Neural progenitor cell (in vitro differentiated cells): ENCODE measurements around the gene CLIP2.

Source experiments
- EZH2phosphoT487 ChIP-seq: fragments of 200-600 bp; sonication (generic); IDR thresholded peaks from 2 replicates; pipeline ENCODE4 v1.6.1; 2017; ENCODE audit warnings: antibody characterized with exemption
- TF ChIP-seq, protein P1 (sequence below): fragments of 200-600 bp; sonication (generic); IDR thresholded peaks from 2 replicates; pipeline ENCODE4 v1.5.1; 2017; ENCODE audit warnings: antibody characterized with exemption, mild to moderate bottlenecking

DNA sequence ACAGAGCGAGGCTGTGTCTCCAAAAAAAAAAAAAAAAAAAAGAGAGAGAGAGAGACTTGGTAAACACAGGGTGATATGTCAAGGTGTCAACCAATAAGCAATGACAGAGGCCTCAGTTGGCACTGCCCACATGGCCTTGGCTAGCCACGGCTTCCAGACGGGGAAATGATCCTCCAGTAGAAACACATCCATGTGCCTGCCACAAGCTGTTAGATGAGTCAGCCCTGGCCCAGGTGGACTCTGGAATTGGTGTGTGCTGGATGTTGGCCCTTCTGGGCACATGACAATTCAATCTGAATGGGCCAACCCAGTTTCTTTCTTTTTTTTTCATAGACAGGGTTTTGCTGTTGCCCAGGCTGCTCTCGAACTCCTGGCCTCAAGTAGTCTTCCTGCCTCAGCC, 48.7 kb upstream of the CLIP2 start:
- TF ChIP-seq, protein P1, sequence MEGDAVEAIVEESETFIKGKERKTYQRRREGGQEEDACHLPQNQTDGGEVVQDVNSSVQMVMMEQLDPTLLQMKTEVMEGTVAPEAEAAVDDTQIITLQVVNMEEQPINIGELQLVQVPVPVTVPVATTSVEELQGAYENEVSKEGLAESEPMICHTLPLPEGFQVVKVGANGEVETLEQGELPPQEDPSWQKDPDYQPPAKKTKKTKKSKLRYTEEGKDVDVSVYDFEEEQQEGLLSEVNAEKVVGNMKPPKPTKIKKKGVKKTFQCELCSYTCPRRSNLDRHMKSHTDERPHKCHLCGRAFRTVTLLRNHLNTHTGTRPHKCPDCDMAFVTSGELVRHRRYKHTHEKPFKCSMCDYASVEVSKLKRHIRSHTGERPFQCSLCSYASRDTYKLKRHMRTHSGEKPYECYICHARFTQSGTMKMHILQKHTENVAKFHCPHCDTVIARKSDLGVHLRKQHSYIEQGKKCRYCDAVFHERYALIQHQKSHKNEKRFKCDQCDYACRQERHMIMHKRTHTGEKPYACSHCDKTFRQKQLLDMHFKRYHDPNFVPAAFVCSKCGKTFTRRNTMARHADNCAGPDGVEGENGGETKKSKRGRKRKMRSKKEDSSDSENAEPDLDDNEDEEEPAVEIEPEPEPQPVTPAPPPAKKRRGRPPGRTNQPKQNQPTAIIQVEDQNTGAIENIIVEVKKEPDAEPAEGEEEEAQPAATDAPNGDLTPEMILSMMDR: no peak
- no peak for TF ChIP-seq EZH2phosphoT487
